Naive thymus-derived CD8-positive, alpha-beta T cell (primary cell): ENCODE results near the gene LGALS4. TPM values are rescaled to one million over a fixed set of nuclear protein-coding genes. Genes with fewer than 3 reads are reported as not detected.
"Not testable (repeated sequence)": the region's sequence is repeated elsewhere in the genome, so short reads cannot be mapped to it uniquely, and the experiment has no call there.

Experiments
- ATAC-seq, 2 donors: fragments of 150-1000 bp; cut with Tn5 transposase in 1 of 2; sonication (Bioruptor Pico), chemical (Tn5 transposase) in 1 of 2; 1 replicate in 1 of 2; 2 replicates in 1 of 2; pipeline ENCODE4 v1.10.0; 2021; ENCODE audit warnings: mild to moderate bottlenecking in 2 of 2, moderate library complexity in 2 of 2
- POLR2A ChIA-PET: fragments of 350-600 bp; sonication (Branson Sonifier 250); formaldehyde crosslinking; loops from one replicate; lab custom pipeline; 2021; ENCODE audit warnings: antibody characterized with exemption; lab: Charles Lee
- DNase-seq, 10 donors: peaks; one replicate each; pipeline versions ENCODE4 v3.0.0 to v3.0.0-alpha.2; 2020 to 2022
- H3K27ac Mint-ChIP-seq, 10 donors: one replicate each; pipeline ENCODE4 v1.8.0; 2020 to 2022; ENCODE audit warnings: mild to moderate bottlenecking in 10 of 10, mixed read lengths in 10 of 10, moderate library complexity in 4 of 10, inconsistent platforms in 1 of 10
- H3K27me3 Mint-ChIP-seq, 5 donors: one replicate each; pipeline ENCODE4 v1.8.0; 2021 to 2022; ENCODE audit warnings: mixed read lengths in 5 of 5
- H3K36me3 Mint-ChIP-seq, 3 donors: one replicate each; pipeline ENCODE4 v1.8.0; 2020 to 2022; ENCODE audit warnings: mixed read lengths in 3 of 3, mild to moderate bottlenecking in 2 of 3, inconsistent platforms in 1 of 3
- H3K4me1 Mint-ChIP-seq, 4 donors: one replicate each; pipeline ENCODE4 v1.8.0; 2021 to 2022; ENCODE audit warnings: mixed read lengths in 4 of 4
- H3K4me3 Mint-ChIP-seq, 10 donors: one replicate each; pipeline ENCODE4 v1.8.0; 2020 to 2022; ENCODE audit warnings: mild to moderate bottlenecking in 10 of 10, mixed read lengths in 10 of 10, moderate library complexity in 6 of 10, inconsistent platforms in 1 of 10
- H3K9me3 Mint-ChIP-seq, 9 donors: one replicate each; pipeline ENCODE4 v1.8.0; 2020 to 2022; ENCODE audit warnings: mixed read lengths in 9 of 9, mild to moderate bottlenecking in 3 of 9, inconsistent platforms in 1 of 9, moderate library complexity in 1 of 9
- polyA plus RNA-seq, 3 donors: library from polyadenylated mRNA; unstranded; fragments of 300-500 nt; fragmentation: Illumina TruSeq; gene quantifications; one replicate each; pipeline ENCODE4 v1.2.3, GENCODE V29; 2021
- total RNA-seq, 8 experiments: library from RNA in 2 of 8; stranded (reverse) in 2 of 8; gene quantifications; one replicate each; pipeline ENCODE4 v1.2.3 and lab custom pipeline; 2021 to 2026

LGALS4 gene
- total and polyA plus RNA-seq, 5 experiments from 2014 or later: 0.27 to 10.7 (median 9.6) TPM; not detected in 2

- DNase-seq (no peak), ATAC-seq (no peak)
- Mint-ChIP-seq H3K36me3 (peaks cover 0 to 15% (median 0%) of the 10 kb centered on the region in 3 donors), H3K27me3 (no peaks in the 10 kb centered on the region), H3K4me3 (no peak overlapping the region), H3K27ac (no peak overlapping the region), H3K4me1 (peaks cover 3 to 10% (median 6%) of the 10 kb centered on the region in 4 donors), H3K9me3 (no peaks in the 10 kb centered on the region)
- POLR2A ChIA-PET: no interaction called here
These were observed 11.2 kb downstream of the LGALS4 start for GRCh38 chr19:38801359-38802095.

DNA sequence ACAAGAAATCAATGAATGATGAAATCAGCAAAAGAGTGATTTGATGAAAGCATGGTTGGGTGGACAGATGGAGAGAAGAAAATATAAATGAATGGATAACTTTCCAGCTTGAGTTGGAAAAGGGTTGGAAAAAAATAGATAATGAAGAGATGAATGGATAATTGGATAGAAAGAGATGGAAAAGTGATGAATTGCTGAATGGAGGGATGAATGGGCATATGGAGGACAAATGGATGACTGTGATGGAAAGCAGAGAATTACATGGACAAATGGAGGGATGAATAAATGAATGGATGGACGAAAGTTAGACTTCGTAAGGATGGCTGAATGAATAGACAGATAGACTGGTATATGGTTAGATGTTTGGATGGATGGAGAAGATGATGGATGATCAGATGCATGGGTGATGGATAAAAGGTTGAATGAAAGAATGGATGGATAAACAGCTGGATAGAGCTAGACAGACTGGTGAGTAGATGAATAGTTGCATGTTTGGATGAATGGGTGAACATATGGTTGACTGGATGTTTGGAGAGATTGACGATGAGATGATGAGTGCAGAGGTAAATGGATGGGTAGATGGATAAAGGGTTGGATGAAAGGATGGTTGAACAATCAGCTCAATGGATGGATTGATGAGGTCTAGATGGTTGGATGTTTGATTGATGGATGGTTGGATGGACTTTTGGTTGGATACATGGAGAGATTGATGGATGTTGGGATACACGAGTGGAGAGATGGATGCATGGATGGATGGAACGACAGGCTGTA, 12.0 kb downstream of the LGALS4 start:
- DNase-seq: no peak
- Mint-ChIP-seq H3K4me3 (no peak overlapping the region), H3K9me3 (no peaks in the 10 kb centered on the region), H3K27me3 (no peaks in the 10 kb centered on the region), H3K36me3 (peaks cover 0 to 15% (median 0%) of the 10 kb centered on the region in 3 donors), H3K27ac (no peak overlapping the region), H3K4me1 (peaks cover 3 to 10% (median 6%) of the 10 kb centered on the region in 4 donors)
- POLR2A ChIA-PET: no interaction called here
- no peak for ATAC-seq

GRCh38 chr19:38799104-38799503, 13.6 kb downstream of the LGALS4 start:
- Mint-ChIP-seq H3K36me3 (peaks cover 0 to 5% (median 0%) of the 10 kb centered on the region in 3 donors), H3K27me3 (no peaks in the 10 kb centered on the region), H3K27ac (peak overlapping the region in 1 of 10 donors; percentile 40), H3K4me3 (no peak overlapping the region), H3K4me1 (no peaks in the 10 kb centered on the region), H3K9me3 (no peaks in the 10 kb centered on the region)
- no peak for ATAC-seq
- POLR2A ChIA-PET: interaction anchor here (0.6 kb wide), 2 partner anchors 43 to 58 kb away, joined by 4 to 9 read pairs; no protein-coding TSS in a partner anchor
- DNase-seq: no peak

DNA sequence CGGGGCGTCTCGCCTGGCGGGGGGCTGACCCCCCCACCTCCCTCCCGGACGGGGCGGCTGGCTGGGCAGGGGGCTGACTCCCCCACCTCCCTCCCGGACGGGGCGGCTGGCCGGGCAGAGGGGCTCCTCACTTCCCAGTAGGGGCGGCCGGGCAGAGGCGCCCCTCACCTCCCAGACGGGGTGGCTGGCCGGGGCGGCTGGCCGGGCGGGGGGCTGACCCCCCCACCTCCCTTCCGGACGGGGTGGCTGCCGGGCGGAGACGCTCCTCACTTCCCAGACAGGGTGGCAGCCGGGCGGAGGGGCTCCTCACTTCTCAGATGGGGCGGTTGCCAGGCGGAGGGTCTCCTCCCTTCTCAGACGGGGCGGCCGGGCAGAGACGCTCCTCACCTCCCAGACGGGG, 15.0 kb downstream of the LGALS4 start:
- H3K36me3 Mint-ChIP-seq, H3K27me3 Mint-ChIP-seq, H3K4me1 Mint-ChIP-seq, DNase-seq, H3K9me3 Mint-ChIP-seq, H3K4me3 Mint-ChIP-seq, H3K27ac Mint-ChIP-seq, POLR2A ChIA-PET, ATAC-seq: not testable (repeated sequence)

DNA sequence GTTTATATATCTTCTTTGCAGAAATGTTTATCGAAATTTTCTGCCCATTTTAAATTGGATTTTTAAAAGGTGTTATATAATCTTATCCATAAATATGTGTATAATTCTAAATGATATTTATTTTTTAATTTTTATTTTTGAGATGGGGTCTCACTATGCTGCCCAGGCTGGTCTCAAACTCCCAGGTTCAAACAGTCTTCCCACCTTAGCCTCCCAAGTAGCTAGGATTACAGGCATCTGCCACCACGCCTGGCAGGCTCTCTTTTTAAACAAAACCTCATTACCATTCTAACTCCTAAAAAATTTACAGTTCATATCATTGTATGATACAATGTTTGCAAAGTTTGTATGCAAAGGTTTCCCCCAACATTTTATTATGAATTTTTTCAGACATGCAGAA, 16.6 kb downstream of the LGALS4 start:
- H3K4me1 Mint-ChIP-seq: peaks cover 0 to 6% (median 2%) of the 10 kb centered on the region in 4 donors
- DNase-seq (no peak), ATAC-seq (no peak)
- H3K36me3 Mint-ChIP-seq: peaks cover 0 to 4% (median 0%) of the 10 kb centered on the region in 3 donors
- H3K4me3 Mint-ChIP-seq: no peak overlapping the region
- POLR2A ChIA-PET: no interaction called here
- no peaks in the 10 kb centered on the region for H3K9me3 Mint-ChIP-seq
- no peak overlapping the region for H3K27ac Mint-ChIP-seq
- H3K27me3 Mint-ChIP-seq: no peaks in the 10 kb centered on the region

DNA sequence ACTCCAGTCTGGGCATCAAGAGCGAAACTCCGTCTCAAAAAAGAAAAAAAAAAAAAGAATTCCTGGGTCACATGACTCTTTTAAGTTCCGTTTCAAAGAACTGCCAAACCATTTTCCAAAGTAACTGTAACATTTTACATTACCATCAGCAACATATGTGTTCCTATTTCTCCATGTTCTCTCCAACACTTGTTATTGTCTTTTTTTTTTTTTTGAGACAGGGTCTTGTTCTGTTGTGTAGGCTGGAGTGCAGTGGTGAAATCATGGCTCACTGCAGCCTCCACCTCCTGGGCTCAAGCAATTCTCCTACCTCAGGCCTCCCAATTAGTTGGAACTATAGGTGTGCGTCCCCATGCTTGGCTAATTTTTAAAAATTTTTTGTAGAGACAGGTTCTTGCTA, 17.2 kb downstream of the LGALS4 start:
- DNase-seq: no peak
- Mint-ChIP-seq H3K4me3 (no peak overlapping the region), H3K4me1 (peaks cover 0 to 6% (median 2%) of the 10 kb centered on the region in 4 donors), H3K27ac (no peak overlapping the region), H3K9me3 (no peaks in the 10 kb centered on the region), H3K27me3 (no peaks in the 10 kb centered on the region), H3K36me3 (peaks cover 0 to 4% (median 0%) of the 10 kb centered on the region in 3 donors)
- no peak for ATAC-seq
- POLR2A ChIA-PET: no interaction called here

DNA sequence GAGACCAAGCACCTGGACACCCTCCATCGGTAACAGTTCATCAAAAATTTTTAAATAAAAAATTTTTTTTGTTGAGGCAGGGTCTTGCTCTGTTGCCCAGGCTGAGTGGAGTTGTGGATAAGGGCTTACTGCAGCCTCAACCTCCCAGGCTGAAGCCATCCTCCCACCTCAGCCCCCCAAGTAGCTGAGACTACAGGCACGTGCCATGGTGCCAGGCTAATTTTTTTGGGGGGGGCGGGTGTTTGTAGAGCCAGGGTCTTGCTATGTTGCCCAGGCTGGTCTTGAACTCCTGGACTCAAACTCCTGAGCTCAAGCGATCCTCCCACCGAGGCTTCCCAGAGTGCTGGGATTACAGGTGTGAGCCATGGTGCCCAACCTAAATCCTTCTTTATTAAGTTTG, 19.1 kb downstream of the LGALS4 start:
- H3K4me3 Mint-ChIP-seq: peak overlapping the region in 5 of 10 donors; percentile 19 to 72 (median 51)
- POLR2A ChIA-PET: interaction anchor here (1.2 kb wide), 1 partner anchor 38 kb away, joined by 3 read pairs; the partner anchor contains the start of gene ECH1

DNA sequence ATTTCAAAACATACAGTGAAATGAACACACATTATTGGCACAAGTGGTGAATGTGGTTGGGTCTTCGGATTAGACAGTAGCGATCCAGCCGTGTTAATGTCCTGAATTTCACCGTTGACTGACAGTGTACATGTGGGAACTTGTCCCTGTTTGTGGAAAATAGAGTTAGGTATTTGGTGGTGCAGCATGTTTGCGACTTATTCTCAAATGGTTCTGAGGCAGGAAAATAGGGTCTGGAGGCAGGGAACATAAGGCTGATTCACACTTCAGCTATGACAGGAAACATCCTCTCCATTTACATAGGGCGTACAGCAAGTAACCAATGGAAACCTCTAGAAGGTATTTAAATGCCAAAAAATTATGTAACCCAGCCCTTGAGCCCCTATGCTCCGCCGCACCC, 19.6 kb downstream of the LGALS4 start:
- DNase-seq (no peak), ATAC-seq (no peak)
- H3K9me3 Mint-ChIP-seq: no peaks in the 10 kb centered on the region
- H3K4me1 Mint-ChIP-seq: peaks cover 0 to 6% (median 2%) of the 10 kb centered on the region in 4 donors
- POLR2A ChIA-PET: interaction anchor here (1.2 kb wide), 1 partner anchor 39 kb away, joined by 3 read pairs; the partner anchor contains the start of gene ECH1
- peak overlapping the region in 4 of 10 donors; percentile 2 to 53 (median 20) for H3K27ac Mint-ChIP-seq
- H3K27me3 Mint-ChIP-seq: no peaks in the 10 kb centered on the region
- no peaks in the 10 kb centered on the region for H3K36me3 Mint-ChIP-seq
- peak overlapping the region; percentile 19 to 72 (median 55) for H3K4me3 Mint-ChIP-seq

More for the DNA sequence above, 19.1 kb downstream of the LGALS4 start:
- Mint-ChIP-seq H3K27ac (no peak overlapping the region), H3K4me1 (peaks cover 0 to 6% (median 2%) of the 10 kb centered on the region in 4 donors), H3K27me3 (no peaks in the 10 kb centered on the region), H3K36me3 (no peaks in the 10 kb centered on the region), H3K9me3 (no peaks in the 10 kb centered on the region)
- DNase-seq (no peak), ATAC-seq (no peak)

DNA sequence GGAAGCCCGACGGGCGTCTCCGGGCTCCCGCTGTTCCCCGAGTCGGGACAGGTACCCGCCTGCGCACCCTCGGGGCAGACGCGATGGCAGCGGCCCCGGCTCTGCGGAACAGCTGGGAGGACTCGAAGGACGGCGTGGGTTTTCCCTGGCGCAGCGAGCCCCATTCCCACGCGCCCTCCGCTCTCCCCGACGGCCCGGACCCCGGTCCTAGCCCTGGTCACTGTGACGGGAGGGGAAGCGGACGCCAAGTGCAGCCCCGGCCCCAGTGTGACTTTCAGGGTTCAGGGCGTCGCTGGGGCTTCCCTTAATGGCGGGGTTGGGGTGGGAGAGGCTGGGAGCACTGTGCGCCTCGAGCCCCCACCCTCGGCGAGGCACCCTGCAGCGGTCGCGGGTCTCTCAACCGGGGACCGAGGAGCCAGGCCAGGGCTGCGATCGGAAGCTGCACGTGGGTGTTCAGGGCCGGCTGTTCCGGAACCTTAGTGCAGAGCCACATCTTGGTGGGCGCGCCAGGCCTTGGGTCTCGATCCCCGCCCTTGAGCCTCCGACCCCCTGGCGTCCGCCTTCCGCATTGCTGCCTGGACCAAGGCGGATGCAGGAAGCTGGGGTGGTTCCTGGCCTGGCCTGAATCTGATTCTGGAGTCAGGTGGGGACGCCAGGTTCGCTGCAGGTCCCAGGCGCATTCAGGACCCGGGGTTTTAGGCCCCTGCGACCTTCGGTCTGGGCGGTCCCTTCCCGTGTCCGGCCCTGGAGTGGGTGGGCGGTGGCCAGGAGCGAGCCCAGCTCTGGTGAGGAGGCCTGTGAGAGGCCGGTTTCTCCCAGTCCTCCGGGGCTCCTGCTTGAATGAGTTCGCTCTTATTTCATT, 20.3 kb downstream of the LGALS4 start:
- DNase-seq: peak; percentile 11 to 71 (median 24)
- no peaks in the 10 kb centered on the region for H3K27me3 Mint-ChIP-seq
- H3K27ac Mint-ChIP-seq: peak overlapping the region in 3 of 10 donors; percentile 2 to 53 (median 26)
- no peaks in the 10 kb centered on the region for H3K36me3 Mint-ChIP-seq
- no peaks in the 10 kb centered on the region for H3K9me3 Mint-ChIP-seq
- POLR2A ChIA-PET: interaction anchor here (0.6 to 1.2 kb wide), 2 partner anchors 39 to 631 kb away, joined by 3 to 5 read pairs; partner anchors contain the start of gene ECH1
- H3K4me3 Mint-ChIP-seq: peak overlapping the region; percentile 22 to 75 (median 60)
- H3K4me1 Mint-ChIP-seq: peaks cover 0 to 6% (median 2%) of the 10 kb centered on the region in 4 donors
- peak; percentile 40 to 49 for ATAC-seq

DNA sequence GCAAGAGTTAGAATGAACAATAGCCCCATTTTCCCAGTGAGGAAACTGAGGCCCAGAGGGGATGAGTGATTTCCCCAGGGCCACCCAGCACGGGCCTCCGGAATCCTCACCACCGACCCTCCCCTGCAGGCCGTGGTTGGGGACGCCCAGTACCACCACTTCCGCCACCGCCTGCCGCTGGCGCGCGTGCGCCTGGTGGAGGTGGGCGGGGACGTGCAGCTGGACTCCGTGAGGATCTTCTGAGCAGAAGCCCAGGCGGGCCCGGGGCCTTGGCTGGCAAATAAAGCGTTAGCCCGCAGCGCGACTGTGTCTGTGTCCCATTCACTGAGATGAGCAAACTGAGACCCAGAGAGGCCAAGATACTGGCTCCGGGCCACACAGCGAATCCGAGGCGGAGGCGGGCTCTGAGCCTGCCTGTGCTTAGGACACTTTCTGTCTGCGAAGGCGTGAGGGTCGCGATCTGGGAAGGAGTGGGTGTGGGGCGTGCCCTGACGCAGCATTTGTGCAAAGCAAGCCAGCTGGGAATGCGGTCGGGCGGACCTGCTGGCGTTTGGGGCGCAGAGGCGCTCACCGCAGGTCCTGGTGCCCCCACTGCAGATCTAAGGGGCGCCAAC, 21.2 kb downstream of the LGALS4 start:
- H3K27ac Mint-ChIP-seq, H3K4me1 Mint-ChIP-seq, POLR2A ChIA-PET, H3K4me3 Mint-ChIP-seq, H3K9me3 Mint-ChIP-seq, DNase-seq, H3K27me3 Mint-ChIP-seq, H3K36me3 Mint-ChIP-seq: not testable (repeated sequence)
- ATAC-seq: peak; percentile 88 to 90

GRCh38 chr19:38790507-38791403, 22.0 kb downstream of the LGALS4 start:
- ATAC-seq, H3K4me3 Mint-ChIP-seq, H3K36me3 Mint-ChIP-seq, H3K27me3 Mint-ChIP-seq, H3K9me3 Mint-ChIP-seq, POLR2A ChIA-PET, H3K27ac Mint-ChIP-seq, H3K4me1 Mint-ChIP-seq: not testable (repeated sequence)
- DNase-seq: peak in 1 of 10 donors; percentile 15
